NCI-H2196 treated with DMSO at 0.1 percent for 48 hours (cell line): ENCODE measurements around the gene TKFC.
"Not testable (repeated sequence)": the region's sequence is repeated elsewhere in the genome, so short reads cannot be mapped to it uniquely, and the experiment has no call there.

Source experiments
- DNase-seq: peaks from one replicate; lab custom pipeline; 2025; ENCODE audit not compliant: unreplicated experiment; lab: John Stamatoyannopoulos, UW

Gene TKFC

DNA sequence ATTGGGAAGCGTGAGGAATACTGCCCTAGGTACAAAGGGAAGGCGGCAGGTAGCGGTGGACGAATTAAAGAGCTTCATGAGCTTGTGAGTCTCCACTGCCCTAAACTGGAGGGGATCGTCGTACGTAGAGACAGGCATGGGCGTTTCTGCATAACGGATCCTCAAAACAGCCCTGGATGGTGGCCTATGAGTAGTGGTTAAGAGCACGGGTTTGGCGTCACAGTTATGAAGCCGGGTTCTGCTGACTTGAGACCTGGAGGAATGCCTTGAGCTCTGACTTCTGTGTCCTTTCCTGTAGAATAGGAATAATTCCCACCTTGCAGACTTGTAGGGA lies 29.5 kb downstream of the TKFC start:
- DNase-seq = no peak

- no peak for DNase-seq
Observed at GRCh38 chr11:61364012-61364675, 31.1 kb downstream of the TKFC start.

- DNase-seq = no peak
Observed at GRCh38 chr11:61367406-61367805, 34.4 kb downstream of the TKFC start.

DNA sequence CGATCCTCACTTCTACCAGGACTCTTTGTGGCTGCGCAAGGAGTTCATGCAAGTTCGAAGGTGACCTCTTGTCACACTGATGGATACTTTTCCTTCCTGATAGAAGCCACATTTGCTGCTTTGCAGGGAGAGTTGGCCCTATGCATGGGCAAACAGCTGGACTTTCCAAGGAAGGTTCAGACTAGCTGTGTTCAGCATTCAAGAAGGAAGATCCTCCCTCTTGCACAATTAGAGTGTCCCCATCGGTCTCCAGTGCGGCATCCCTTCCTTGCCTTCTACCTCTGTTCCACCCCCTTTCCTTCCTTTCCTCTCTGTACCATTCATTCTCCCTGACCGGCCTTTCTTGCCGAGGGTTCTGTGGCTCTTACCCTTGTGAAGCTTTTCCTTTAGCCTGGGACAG lies 35.6 kb downstream of the TKFC start:
- DNase-seq = no peak

DNA sequence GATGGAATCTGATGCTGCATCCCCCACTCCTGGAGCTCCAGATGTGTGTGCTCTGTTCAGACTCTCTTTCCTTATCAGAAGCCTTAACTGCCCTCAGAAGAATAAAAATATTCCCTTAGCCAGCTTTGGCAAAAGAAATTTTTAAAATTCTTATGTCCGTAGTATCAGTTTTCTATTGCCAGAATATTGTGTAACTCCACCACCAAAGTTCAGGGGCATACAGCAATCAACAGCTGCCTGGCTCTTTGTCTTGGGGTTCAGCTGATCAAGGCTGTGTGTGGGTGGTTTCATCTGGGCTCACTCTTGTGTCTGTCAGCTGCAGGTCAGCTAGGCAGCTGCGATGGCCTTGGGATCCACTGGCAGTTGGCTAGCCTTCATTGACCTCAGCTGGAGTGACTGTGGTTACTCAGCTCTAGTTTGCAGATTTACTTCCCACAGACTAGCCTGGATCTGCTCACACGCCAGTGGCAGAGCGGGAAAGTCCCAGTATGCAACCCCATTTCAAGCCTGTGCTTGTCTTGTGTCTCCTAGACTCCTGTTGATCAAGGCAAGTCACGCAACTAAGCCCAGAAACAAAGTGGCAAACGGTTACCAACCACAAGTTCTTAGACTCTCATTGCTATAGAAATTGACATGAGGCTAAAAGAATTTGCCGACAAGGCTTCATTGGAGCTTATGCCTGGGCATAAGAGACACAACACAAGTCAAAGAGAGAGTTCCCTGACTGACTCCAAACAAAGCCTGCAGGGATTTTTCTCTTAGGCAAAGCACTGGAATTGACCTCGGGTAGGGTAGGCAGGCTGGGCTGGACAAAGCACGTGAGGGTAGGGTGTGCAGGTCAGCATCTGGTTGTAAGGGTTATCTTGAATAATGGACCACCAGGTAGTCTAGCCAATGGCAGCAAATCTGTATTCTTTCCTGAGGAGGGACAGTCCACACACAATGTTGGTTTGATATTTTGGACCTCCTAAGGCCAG lies 36.6 kb downstream of the TKFC start:
- DNase-seq = no peak

DNA sequence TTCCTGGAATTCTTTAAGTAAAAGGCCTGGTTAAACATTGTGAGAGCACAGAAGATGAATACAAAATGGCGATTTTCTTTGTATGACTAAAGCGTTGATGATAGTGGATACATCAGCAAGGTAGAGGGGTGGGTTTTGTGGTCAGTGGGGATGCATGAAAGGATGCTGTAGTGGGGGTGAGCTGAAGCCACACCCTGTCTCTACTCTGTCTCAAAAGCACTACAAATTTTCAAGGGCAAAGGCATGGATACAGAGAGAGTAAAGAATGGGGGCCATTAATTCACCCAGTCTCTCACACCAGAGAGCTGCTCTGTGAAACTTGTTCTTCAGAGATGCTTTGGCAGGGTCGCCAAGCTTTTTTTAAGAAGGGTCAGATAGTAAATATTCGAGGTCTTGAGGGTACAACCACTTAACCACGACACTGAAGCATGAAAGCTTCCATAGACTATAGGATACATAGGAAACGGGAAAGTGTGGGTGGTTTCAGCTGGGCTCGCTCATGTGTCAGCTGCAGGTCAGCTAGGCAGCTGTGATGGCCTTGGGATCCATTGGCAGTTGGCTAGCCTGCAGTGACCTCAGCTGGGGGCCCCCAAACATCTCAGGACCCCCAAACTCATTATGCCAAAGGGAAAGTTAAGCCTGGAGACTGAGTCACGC lies 37.4 kb downstream of the TKFC start:
- no peak for DNase-seq

DNA sequence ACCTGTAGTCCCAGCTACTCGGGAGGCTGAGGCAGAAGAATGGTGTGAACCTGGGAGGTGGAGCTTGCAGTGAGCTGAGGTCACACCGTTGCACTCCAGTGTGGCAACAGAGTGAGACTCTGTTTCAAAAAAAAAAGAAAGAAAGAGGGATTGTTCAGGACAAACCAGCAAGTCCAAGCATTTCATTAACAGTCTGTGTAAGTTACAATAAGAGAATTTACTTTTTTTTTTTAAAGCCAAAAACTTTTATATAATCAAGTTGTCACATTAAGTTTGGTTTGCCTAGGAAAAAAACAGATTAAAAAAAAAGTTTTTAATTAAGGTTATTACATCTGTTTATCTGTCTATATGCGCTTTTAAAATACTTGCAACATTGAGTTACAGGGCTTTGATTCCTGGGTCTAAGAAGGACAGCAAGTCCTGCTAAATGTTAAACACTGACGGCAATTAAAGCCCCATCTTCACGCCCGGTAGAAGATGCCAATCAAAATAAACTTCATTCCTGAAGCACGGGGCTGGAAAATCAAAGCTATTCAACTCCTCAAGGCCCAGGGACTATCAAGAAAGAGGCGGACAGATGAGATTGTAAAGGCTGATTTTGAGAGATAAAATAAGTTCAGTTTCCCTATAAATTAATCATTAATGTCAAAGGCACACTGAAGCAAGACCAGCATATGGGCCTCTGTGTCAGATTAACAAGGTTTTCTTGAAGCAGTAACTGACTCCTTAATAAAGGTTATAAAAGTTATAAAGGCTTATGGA lies 39.8 kb downstream of the TKFC start:
- no peak for DNase-seq

DNA sequence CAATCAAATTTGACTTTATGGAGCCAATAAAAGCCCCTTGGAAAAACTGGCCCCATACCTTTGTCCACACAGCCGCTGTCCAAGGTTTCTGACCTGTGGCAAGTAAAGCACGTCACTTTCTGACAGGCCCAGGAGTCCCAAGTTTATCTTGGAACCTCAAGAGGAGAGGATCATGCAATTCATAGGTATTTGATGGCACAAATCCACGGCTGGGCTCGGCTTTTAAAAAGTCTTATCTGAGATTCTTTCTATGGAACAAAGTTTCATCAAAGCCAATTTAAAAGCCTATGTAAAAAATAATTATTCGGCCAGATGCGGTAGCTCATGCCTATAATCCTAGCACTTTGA lies 42.7 kb downstream of the TKFC start:
- DNase-seq = no peak

GRCh38 chr11:61377461-61378160 lies 44.6 kb downstream of the TKFC start:
- DNase-seq = no peak

DNA sequence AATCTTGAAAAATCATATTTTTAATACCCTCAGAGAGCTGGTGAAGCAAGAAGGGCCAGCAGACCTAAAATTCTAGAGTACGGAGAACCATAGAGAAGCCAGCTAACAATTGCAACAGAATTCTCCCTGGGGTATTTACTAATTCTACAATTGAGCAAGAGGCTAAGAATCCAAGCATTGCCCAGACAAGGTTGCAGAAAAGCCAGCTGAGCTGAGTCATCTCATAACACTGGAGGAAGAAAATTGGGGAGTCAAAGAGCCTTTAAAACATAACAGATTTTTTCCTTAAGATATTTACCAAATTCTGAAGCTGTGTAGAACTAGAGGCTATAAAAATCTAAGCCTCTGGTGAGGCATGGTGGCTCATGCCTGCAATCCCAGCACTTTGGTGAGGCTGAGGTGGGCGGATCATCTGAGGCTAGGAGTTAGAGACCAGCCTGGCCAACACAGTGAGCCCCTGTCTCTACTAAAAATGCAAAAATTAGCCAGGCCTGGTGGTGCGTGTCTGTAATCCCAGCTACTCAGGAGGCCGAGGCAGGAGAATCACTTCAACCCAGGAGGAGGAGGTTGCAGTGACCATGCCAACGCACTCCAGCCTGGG lies 45.8 kb downstream of the TKFC start:
- no peak for DNase-seq

GRCh38 chr11:61380884-61381283 lies 47.9 kb downstream of the TKFC start:
- DNase-seq = no peak

DNA sequence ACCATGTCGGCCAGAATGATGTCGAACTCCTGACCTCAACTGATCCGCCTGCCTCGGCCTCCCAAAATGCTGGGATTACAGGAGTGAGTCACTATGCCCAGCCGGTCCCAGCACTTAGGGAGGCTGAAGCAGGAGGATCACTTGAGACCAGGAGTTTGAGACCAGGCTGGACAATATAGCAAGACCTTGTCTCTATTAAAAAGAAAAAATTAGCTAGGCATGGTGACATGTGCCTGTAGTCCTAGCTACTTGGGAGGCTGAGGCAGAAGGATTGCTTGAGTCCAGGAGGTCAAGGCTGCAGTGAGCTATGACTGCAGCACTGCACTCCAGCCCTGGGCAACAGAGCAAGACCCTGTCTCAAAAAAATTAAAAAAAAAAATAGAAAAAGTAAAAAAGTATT lies 50.8 kb downstream of the TKFC start:
- not testable (repeated sequence) for DNase-seq

DNA sequence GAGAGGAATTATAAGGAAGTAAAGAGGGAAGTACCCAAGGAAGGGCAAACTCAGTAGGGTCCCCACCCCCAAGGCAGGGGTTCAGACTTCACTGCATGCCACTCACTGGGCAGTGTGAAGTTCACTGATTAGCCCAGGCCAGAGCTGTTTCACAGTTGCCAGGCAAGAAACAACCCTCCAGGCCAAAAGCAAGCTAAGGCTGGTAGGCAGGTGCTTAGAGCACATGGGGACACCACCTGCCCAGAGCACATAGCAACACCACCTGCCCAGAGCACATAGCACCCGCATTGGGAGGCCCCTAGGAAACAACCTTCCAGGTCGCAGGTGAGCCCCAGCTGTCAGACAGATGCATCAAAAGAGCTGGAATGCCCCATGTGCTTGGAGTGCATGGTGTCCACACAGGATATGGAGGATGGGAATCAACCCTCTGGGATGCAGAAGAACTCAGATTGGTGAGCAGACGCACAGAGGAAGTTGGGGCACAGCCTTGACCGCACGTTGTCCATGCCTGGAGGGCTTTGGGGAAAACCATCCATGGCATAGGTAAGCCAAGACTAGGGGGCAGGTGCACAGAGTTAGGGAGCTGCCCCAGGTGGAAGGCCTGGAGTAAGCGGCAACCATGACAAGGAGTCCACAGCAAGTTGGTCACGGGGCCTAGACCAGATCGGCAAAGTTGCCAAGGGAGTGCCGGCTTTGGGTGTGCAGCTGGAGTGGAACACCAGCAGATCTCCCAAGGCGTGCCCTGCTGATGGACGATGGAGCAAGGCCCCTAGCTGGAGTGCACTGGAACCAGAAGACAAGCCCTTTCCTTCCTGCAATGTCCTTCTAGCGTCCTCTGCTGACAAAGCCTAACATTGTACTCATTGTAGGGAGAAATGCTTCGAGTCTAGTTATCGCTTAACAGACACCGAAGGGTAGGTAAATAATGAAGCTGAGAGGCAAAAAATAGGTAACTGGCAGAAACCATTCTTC lies 51.5 kb downstream of the TKFC start:
- DNase-seq = peak; percentile 15

GRCh38 chr11:61390161-61390560 lies 57.1 kb downstream of the TKFC start:
- no peak for DNase-seq

DNA sequence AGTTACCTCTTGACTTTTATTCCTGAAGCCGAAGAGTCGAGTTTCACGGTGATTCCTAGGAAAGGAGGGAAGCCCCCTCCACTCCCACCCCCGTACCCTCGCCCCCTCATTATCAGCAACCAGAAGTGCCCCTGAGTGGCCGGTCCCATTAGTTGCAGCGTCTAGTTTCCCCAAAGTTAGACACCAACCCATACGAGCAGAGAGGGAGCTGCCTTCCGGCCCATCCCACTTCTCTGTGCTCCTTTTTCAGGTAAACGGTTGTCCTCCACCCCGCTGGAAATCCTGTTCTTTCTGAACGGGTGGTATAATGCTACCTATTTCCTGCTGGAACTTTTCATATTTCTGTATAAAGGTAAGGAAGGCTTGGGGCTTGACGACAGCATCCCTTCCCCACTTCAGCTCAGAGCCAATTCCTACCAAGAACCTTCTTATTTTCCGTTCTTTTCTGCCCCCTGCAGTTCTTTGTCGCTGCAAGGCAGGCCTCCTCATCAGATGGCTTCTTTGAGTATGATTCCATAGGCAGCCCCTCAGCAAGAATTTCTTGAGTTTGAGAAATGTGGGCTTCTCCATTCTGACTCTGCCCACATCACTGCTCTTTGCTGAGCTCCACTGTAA lies 60.1 kb downstream of the TKFC start:
- DNase-seq = no peak
